HFFc6 (cell line): Measurements from ENCODE around the gene SUSD3. TPM values are rescaled to one million over a fixed set of nuclear protein-coding genes. Genes with fewer than 3 reads are reported as not detected.
"Not testable (repeated sequence)": the region's sequence is repeated elsewhere in the genome, so short reads cannot be mapped to it uniquely, and the experiment has no call there.

Source experiments
- DNase-seq: peaks from one replicate; pipeline ENCODE4 v3.0.0-alpha.2; 2018
- H3K27ac Mint-ChIP-seq: 2 replicates; pipeline ENCODE4 v1.8.0; 2020; ENCODE audit warnings: mild to moderate bottlenecking, mixed read lengths
- H3K27me3 Mint-ChIP-seq: 2 replicates; pipeline ENCODE4 v1.8.0; 2021; ENCODE audit warnings: mild to moderate bottlenecking, moderate library complexity, mixed read lengths; ENCODE audit not compliant: insufficient read depth
- H3K36me3 Mint-ChIP-seq: 2 replicates; pipeline ENCODE4 v1.8.0; 2021; ENCODE audit warnings: low read depth, mixed read lengths
- H3K4me1 Mint-ChIP-seq: 2 replicates; pipeline ENCODE4 v1.8.0; 2020; ENCODE audit warnings: low read depth, mixed read lengths
- H3K4me3 Mint-ChIP-seq: 2 replicates; pipeline ENCODE4 v1.8.0; 2020; ENCODE audit warnings: mild to moderate bottlenecking, moderate library complexity, mixed read lengths
- H3K9me3 Mint-ChIP-seq: 2 replicates; pipeline ENCODE4 v1.8.0; 2020; ENCODE audit warnings: mild to moderate bottlenecking, mixed read lengths
- CTCF ChIP-seq: fragments of 200-600 bp; sonication (generic); IDR thresholded peaks from 2 replicates; pipeline ENCODE4 v1.5.0; 2021; ENCODE audit warnings: antibody characterized with exemption, mild to moderate bottlenecking
- total RNA-seq, 6 experiments: library from RNA; stranded (reverse); fragmentation: NEBNext Ultra II Directional; extraction: Animal tissue kit (Norgen Biotek cat#: 25700); gene quantifications; 2 replicates in 1 of 6; 3 replicates in 5 of 6; pipeline ENCODE4 v1.2.3, GENCODE V29; 2021

Gene SUSD3
- total RNA-seq, 6 experiments from 2014 or later = 0.28 to 0.76 TPM; not detected in 4

DNA sequence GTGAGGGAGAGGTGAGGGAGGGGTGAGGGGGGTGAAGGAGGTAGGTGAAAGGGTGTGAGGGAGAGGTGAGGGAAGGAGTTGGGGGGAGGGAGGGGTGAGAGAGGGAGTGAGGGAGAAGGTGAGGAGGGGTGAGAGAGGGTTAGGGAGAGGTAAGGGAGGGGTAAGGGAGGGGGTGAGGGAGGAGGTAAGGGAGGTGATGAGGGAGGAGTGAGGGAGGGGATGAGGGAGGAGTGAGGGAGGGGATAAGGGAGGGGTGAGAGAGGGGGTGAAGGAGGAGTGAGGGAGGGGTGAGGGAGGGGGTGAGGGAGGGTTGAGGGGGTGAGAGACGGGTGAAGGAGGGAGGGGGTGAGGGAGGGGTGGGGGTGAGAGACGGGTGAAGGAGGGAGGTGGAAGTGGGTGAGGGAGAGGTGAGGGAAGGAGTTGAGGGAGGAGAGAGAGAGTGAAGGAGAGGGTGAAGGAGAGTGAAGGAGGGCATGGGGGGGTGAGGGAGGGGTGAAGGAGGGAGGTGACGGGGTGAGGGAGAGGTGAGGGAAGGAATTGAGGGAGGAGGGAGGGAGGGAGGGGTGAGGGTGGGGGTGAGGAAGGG lies 57.1 kb downstream of the SUSD3 start:
- H3K27ac Mint-ChIP-seq = peak overlapping the region; percentile 72; the same call in 1 of the 2 replicates

GRCh38 chr9:93116072-93116961 lies 57.8 kb downstream of the SUSD3 start:
- no peaks in the 10 kb centered on the region for H3K36me3 Mint-ChIP-seq
- TF ChIP-seq CTCF = no peak
- no peaks in the 10 kb centered on the region; the same call in 1 of the 2 replicates for H3K27me3 Mint-ChIP-seq
- peak; percentile 65 for DNase-seq
- peaks cover 14% of the 10 kb centered on the region for H3K4me1 Mint-ChIP-seq
- H3K4me3 Mint-ChIP-seq = no peak overlapping the region
- H3K27ac Mint-ChIP-seq = peak overlapping the region; percentile 72
- no peaks in the 10 kb centered on the region for H3K9me3 Mint-ChIP-seq

More for the DNA sequence above, 57.1 kb downstream of the SUSD3 start:
- DNase-seq = no peak
- H3K4me3 Mint-ChIP-seq = no peak overlapping the region
- H3K36me3 Mint-ChIP-seq = peaks cover 3% of the 10 kb centered on the region; the same call in 1 of the 2 replicates
- no peaks in the 10 kb centered on the region; the same call in 1 of the 2 replicates for H3K27me3 Mint-ChIP-seq
- no peak for TF ChIP-seq CTCF
- H3K4me1 Mint-ChIP-seq = peaks cover 14% of the 10 kb centered on the region
- H3K9me3 Mint-ChIP-seq = no peaks in the 10 kb centered on the region

- H3K27ac Mint-ChIP-seq, H3K36me3 Mint-ChIP-seq, DNase-seq, H3K4me3 Mint-ChIP-seq, H3K9me3 Mint-ChIP-seq, H3K27me3 Mint-ChIP-seq: not testable (repeated sequence)
- peaks cover 14% of the 10 kb centered on the region for H3K4me1 Mint-ChIP-seq
Observed at GRCh38 chr9:93117521-93117920, 59.0 kb downstream of the SUSD3 start.

GRCh38 chr9:93117924-93118862 lies 59.7 kb downstream of the SUSD3 start:
- H3K4me1 Mint-ChIP-seq = peaks cover 14% of the 10 kb centered on the region
- TF ChIP-seq CTCF = no peak
- peak overlapping the region; percentile 1; the same call in 1 of the 2 replicates for H3K27ac Mint-ChIP-seq
- H3K27me3 Mint-ChIP-seq = no peaks in the 10 kb centered on the region; the same call in 1 of the 2 replicates
- no peak overlapping the region for H3K4me3 Mint-ChIP-seq
- no peaks in the 10 kb centered on the region for H3K36me3 Mint-ChIP-seq
- no peaks in the 10 kb centered on the region for H3K9me3 Mint-ChIP-seq
- no peak for DNase-seq

GRCh38 chr9:93118863-93119702 lies 60.6 kb downstream of the SUSD3 start:
- Mint-ChIP-seq H3K4me3 (no peak overlapping the region), H3K27me3 (no peaks in the 10 kb centered on the region; the same call in 1 of the 2 replicates), H3K4me1 (peaks cover 14% of the 10 kb centered on the region), H3K36me3 (no peaks in the 10 kb centered on the region), H3K9me3 (no peaks in the 10 kb centered on the region), H3K27ac (peak overlapping the region; percentile 66)
- TF ChIP-seq CTCF = no peak
- DNase-seq = no peak
